Measurements from ENCODE around the gene CEND1.

The CEND1 gene

DNA sequence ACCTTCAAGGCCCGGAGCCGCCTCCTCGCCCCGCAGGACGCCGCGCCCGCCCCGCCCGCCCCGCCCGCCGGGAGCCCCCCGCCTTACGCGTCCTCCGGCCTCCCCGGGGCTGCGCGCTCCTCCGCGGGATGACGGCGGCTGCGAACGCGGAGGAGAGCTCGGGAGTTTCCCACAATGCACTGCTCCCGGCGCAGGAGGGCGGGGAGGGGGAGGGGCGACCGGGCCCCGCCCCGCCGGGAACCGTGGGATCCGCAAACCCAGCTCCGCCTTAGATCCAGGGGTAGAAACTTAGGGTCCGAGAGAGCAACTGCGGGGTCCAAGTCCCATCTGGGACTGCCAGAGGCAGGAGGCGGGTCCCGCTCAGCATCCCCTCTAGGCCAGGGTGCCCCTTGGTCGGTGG lies at the start of gene CEND1:
TSS of gene CEND1 (minus strand) at position 148 of the 400 bp plus-strand sequence. CDS start 1,514 bp downstream, outside the sequence.
- peak; percentile 76 for DNase-seq

DNA sequence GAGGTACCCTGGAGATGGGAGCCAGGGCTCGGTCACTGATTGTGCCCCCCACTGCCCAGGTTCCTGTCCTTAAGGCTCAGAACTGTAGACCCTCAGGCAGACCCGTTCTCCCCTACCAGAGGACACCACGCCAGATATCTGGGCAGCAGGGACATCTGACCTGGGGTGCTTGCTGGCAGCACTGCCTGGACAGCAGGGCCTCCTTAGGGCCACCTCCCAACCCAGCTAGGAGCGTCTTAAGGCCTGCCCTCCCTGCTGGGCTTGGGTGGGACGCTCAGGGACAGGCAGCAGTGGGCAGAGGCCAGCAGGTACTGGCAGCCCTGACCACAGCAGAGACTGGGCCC lies 49.4 kb upstream of the CEND1 start:
- no peak for DNase-seq

DNA sequence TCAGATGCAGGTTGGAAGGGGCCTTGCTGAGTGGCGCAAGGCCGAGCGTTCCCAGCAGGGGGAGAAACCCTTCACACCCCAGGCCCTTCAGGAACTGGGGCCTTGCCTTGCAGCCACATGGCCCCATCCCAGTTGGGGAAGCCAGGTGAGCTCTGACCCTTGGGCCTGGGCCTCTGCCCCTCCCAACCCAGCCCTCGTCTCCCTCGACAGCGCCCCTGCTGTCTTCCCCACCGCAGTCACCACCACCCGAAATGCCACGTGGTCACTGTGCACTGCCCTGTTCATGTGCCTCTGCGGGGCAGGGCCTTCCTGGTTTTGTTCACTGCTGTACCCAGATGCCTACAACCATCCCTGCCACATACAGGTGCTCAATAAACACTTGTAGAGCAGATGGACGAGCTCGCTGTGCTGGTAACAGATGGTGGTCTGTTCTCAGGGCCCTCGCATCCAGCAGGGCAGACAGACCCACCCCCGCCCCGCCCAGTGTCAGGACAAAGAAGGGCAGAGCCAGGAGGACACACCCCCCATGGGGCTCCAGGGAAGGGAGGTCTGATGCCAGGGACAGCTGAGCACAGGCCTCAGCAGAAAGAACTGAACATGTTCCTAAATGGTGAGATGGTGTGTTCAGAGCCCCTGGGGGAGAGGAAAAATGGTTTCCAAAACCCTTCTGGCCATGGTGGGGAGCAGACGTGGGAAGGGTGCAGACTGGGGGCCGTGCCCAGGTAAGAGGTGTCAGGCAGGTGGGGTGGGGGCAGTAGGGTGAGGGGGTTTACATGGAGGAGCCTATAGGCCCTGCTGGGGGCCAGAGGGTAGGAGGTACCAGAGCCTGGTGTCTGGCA lies 48.8 kb upstream of the CEND1 start:
- DNase-seq = no peak

DNA sequence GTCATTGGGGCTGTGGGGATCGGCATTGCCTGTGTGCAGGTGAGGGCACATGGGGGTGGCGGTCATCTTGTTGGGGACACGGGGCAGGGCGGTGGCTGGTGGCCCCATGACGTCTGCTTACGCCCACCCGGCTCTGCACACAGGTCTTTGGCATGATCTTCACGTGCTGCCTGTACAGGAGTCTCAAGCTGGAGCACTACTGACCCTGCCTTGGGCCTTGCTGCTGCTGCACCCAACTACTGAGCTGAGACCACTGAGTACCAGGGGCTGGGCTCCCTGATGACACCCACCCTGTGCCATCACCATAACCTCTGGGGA lies 48.1 kb upstream of the CEND1 start:
- no peak for DNase-seq

DNA sequence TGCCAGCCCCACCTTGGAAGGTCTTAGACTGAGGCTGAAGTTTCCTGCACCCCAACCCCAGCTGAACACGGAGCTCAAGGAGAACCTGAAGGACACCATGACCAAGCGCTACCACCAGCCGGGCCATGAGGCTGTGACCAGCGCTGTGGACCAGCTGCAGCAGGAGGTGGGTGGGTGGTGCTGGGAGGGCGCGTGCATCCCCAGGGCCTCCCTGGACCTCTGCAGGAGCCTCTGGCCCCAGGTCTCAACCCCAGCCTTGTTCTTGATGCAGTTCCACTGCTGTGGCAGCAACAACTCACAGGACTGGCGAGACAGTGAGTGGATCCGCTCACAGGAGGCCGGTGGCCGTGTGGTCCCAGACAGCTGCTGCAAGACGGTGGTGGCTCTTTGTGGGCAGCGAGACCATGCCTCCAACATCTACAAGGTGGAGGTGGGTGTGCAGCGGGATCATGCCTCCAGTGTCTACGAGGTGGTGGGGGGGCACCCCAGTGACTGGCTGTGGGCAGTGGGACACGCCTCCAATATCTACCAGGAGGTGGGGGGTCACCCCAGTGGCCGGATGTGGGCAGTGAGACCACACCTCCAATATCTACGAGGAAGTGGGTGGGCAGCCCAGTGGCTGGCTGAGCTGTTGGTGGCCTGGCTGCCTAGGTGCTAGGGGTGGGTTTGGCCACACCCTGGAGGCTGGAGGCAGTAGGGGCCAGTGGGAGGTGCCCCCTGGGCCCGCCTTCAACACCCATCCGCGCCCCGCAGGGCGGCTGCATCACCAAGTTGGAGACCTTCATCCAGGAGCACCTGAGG lies 47.5 kb upstream of the CEND1 start:
- DNase-seq = no peak

DNA sequence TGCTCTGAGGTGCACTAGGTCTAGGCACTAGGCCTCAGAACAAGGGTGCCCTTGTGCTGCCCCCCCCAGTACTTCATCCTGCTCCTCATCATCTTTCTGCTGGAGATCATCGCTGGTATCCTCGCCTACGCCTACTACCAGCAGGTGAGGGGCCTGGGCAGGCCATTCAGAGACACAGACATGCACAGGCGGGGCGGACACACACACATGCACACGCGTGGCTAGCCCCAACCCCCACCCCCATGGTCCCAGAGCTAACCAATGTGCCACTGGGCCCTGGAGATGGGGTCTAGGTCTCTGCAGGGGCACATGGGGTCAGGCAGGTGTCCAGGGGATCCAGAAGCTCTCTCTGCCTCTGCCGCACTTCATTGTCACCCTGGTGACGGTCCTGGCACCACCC lies 46.8 kb upstream of the CEND1 start:
- DNase-seq = no peak

DNA sequence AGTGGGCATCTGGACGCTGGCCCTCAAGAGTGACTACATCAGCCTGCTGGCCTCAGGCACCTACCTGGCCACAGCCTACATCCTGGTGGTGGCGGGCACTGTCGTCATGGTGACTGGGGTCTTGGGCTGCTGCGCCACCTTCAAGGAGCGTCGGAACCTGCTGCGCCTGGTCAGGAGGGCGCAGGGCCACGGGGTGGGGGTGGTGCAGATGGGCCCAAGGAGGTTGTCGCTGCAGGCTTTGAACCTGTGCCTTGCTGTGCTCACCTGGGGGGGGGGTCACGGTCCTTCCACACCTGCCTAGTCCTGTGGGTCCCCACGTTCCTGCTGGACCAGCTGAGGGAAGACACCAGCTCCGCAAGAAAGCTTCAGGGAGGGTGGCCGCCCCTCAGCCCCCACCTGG lies 46.4 kb upstream of the CEND1 start:
- no peak for DNase-seq

DNA sequence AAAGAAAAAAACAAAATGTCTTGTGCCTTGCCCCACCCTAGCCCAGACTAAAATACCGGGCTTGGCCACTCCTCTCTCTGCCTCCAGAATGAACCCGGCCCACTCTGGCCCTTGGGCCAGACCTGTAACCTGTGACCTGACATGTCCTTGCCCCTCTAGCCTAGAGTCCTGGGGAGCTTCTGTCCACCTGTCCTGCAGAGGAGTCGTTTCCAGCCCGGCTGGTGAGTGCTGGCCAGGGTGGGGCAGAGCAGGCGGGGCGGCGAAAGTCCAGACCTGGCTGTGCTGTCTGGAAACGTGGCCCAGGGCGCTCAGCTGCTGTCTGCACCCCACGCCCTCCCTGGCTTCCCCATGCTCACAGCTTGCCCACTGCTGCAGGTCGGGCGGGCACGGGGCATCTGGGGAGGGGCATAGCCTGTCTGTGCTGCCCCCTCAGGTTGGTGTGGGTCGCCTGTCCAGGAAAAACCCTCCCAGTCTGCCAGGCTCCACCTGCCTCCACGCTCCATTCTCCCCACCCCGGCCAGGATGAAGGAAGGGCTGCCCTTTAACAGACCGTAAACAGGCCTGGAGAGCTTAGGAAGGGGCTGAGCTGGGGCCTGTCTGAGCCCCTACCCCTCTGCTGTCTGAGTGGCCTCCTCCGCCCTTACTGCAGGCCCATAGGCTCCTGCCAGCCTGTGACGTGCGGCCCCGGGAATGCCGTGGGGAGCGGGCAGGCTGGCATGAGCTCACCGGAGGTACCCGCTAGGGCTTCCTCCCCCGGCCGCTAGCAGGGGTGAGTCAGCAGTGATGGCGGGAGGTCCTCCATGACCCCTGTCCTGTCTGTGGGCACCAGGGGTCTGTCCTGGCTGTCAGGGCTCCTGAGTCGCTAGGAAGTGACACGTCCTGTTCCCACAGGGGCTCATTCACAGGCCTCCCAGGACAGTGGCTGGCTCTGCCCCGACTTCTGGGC lies 44.8 kb upstream of the CEND1 start:
- DNase-seq = peak; percentile 49

DNA sequence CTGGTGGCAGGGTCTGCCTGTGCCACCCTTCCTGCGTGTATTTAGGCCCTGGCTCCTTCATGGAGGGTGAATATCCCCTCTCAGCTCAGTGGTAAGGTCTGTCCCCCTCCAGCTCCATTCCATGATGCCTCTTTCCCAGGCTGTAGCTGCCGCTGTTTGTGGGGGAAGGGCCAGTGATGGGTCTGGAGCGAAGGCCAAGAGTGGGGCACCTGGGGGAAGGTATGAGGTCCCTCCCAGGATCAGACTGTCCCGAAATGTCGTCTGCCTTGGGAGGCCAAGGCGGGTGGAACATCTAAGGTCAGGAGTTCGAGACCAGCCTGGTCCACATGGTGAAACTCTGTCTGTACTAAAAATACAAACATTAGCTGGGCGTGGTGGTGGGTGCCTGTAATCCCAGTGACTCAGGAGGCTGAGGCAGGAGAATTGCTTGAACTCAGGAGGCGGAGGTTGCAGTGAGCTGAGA lies 44.0 kb upstream of the CEND1 start:
- DNase-seq = peak; percentile 52

DNA sequence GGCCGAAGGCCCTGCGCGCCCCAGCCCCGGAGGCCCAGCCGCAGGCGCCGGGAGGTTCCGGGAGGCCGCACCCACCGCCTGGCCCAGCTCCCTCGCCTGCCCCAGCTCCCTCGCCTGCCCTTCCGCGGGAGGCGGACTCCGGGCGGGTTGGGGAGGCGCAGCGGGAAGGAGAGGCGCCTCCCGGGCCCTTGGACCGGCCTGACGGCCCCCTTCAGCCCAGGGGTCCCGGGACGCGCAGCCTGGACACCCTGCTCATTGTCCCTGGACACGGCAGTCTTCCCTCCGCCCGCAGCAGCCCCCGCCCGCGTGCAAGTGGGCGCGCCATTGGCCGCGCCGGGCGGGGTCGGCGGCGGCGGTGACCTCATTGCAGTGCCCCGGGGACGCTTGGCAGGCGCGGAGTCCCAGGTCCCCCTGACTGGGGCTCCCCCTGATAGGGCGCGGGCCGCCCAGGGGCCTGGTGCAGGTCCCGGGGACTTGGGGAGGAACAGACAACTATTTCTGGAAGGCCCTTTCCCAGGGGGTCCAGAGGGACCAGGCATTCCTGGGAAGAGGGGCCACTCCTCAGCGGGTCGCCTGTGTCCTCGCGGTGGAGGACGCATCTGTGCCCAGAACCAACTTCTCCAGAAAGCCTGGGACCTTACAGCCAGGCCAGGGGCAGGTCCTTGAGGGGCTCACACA lies 43.4 kb upstream of the CEND1 start:
- peak; percentile 91 for DNase-seq

DNA sequence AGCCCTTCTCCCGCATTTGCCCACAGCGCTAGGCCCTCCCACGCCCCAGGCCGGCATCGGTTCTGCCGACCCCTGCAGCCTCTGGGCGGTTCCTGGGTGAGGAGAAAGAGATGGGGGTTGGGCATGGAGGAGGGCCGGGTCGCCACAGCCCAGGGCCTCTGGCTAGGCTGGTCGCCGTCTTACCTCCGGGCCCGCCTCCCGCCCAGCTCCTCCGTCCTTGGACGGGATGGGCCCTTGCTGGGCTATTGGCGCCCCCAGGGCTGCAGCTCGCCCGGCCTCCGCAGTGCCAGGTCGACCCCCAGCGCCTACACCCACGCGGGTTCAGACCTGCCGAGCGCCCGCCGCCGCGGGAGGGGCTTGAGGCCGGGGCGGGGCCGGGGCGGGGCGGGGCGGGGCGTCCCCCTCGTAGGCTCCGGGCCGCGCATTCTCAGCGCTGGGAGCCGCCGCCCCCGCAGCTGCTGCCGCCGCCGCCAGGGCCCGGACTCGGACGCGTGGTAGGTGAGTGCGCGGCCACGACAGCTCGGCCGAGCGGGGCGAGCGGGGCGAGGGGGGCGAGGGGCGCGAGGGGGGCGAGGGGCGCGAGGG lies 42.7 kb upstream of the CEND1 start, which contains the start of gene CD151:
TSS of gene CD151 (plus strand) at position 424 of the 585 bp plus-strand sequence. CDS start 3,118 bp downstream, outside the sequence.
- DNase-seq = peak; percentile 89

DNA sequence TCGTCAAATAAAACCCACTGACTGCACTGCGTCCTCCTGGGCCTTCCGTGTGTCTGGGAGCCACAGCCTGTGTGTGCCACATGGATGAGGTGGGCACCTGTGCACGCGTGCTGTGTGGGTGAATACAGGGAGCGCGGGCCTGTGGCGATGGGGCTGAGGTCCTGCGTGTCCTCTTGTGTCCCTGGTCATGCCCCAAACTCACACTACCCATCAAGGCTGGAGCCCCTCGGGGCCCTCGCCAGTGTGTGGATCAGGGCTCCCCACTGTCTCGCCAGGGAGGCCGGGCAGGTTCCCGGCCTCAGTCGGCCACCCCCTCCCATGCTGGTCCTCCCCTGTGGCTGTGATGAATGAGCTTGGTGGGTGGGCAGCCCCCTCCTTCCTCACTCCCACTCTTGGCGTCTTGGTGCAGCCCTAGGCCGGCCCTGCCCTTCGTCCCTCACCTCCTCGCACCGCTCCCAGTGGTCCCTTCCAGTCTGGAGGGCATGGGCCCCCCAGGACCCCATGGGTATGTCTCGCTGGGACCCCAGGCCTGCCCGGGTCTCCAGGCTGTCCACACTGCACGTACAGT lies 42.2 kb upstream of the CEND1 start:
- no peak for DNase-seq

DNA sequence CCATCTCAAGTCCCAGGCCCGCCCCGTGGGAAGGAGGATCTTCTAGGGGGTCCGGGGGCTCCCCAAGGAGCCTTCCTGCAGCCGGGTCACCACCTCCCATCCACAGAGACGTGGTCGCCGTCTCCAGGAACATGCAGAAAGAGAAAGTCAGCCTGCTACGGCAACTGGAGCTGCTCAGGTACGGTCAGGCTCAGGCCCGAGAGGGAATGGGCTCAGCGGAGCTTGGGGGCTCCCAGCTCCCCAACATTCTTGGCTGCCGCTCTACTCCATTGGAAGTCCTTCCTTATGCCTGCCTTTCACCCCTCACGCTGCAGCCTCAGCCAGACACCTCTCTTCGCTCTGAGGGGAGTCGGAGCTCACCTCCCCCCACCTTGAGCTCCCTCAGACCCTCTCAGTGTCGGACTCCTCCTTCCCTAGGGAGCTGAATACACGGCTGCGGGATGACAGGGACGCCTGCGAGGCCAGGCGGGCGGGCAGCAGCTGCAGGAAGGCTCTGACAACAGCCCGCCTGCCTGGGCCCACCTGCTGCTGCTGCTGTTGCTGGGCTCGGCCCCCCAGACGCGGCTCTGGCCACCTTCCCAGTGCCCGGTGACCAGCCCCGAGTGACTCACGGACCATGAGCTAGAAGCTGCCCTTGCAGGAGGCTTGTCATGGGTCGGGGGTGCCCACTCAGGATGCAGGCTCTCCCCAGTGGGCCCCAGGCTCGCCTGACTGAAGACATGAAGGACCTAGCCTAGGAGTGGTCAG lies 41.4 kb upstream of the CEND1 start:
- DNase-seq = peak; percentile 56

DNA sequence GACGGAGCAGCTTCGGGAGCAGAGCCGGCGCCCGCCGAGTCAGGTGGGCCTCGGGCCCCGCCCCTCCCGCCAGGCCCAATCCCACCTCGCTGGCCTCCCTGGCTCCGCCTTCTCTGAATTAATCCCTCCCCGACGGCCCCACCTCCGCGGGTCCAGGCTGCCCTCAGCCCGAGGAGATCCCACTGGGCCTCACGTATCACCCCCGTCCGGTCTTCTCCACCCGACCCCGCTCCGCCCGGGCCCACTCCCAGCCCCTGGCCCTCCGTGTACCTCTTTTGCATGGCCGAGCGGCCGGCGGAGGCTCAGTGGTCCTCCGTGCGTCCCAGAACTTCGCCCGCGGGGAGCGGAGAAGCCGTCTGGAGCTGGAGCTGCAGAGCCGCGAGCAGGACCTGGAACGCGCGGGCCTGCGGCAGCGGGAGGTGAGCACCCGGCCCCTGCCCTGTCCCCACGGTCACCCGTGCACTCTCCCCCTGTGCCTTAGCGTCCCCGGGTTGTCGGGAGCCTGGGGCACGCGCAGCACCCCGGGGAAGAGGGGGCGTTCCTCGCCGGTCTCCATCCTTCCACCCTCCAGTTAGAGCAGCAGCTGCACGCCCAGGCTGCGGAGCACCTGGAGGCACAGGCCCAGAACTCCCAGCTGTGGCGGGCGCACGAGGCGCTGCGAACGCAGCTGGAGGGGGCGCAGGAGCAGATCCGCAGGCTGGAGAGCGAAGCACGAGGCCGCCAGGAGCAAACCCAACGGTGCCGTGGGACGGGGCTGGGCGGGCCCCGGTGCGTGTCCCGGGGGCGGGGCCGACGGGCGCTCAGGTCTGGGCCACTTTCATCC lies 40.6 kb upstream of the CEND1 start:
- peak; percentile 88 for DNase-seq

DNA sequence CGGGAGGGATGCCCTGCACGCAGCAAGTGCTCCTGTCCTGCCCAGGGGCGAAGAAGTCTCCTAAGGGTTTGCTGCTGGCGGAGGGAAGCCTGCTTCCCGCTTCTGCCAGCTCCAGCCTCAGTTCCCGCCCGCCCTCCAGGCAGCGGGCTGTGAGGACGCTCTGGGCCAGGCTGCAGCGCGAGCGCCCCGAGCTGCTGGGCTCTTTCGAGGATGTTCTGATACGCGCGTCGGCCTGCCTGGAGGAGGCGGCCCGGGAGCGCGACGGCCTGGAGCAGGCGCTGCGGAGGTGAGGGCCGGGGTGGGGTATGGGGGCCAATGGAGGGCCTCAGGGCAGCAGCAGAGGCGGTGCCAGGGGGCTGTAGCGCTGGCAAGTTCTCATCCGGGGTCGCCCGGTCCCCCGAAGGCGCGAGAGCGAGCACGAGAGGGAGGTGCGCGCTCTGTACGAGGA lies 40.0 kb upstream of the CEND1 start:
- no peak for DNase-seq

DNA sequence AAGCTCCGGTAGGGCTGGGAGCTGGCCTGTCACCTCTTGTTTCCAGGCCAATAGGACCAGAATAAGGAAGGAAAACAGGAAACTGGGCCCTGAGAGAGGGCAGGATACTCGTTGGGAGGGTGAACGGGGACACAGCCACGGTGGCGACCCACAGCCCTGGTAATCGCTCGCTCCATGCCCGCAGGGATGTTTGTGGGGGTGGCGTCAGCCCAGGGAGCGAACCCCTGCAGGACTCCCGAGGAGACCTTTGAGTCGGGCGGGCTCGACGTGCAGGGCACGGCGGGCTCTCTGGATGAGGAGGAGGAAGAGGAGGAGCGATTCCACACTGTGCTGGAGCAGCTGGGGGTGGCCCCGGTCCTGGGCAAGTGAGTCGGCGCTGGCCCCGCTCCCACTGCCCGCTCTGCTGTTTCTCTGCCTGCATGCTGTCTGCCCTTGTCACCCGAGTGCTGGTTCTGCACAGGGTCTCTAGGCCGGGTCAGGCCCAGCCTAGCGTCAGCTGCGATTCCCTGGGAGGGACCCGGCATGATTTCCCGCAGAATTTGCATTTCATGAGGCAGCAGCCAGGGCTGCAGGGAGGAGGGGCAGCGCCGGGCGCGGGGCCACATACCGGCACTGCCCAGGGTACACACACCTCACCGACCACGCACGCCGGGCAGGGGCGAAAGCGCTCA lies 39.4 kb upstream of the CEND1 start:
- DNase-seq = no peak

DNA sequence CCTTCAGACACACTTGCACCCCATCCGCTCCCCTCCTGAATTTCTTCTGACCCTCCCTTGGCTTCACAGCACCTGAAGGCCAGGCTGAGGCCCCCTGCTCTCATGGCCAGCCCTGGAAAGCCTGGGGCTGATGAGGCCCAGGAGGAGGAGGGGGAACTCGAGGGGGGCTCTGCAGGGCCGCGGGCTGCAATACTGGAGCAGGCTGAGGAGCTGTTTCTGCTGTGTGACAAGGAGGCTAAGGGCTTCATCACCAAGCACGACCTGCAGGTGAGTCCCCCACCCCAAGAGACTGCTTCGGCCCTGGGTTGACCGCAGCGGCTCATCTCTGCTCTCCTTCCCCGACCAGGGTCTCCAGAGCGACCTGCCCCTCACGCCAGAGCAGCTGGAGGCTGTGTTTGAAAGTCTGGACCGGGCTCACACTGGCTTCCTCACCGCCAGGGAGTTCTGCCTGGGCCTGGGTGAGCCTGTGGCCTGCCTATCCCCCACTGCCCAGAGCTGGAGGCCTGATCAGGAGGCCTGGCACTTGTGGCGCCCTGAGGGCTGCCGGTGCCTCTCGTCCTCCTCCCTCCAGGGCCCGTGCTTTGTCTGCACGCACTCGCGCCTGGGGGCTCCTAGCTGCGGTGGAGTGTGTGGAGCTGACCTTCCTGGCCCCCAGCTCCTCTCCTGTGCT lies 38.8 kb upstream of the CEND1 start:
- DNase-seq = peak; percentile 85

DNA sequence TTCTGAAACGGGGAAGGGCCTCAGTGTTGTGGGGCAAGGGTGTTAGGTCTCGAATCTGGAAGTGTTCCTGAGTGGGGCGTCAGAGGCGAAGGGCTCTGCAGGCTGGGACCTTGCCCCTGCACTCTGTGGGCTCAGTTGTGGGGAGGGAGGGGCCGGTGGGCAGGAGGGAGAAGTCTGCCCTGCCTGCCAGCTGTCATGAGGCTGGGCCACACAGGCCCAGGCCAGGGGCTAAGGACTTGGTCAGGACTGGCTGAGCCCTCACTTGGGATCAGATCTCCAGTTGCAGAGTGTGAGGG lies 38.0 kb upstream of the CEND1 start, which contains the start of gene CRACR2B:
TSS of gene CRACR2B (plus strand) at position 23 of the 296 bp plus-strand sequence. CDS start 689 bp downstream, outside the sequence.
- DNase-seq = no peak

All from retina (tissue), 1 donor.